Smooth muscle cell of the brain vasculature (primary cell): Measurements from ENCODE around the gene HESX1.

Experiments
- DNase-seq: peaks from one replicate; pipeline ENCODE4 v3.0.0-alpha.2; 2012; ENCODE audit warnings: low read depth, low spot score

HESX1 gene

GRCh38 chr3:57168151-57168550 is 31.6 kb downstream of the HESX1 start:
- DNase-seq: no peak

- DNase-seq: no peak
Observed at GRCh38 chr3:57166660-57167059, 33.1 kb downstream of the HESX1 start.

GRCh38 chr3:57165641-57166040 is 34.1 kb downstream of the HESX1 start:
- no peak for DNase-seq

- DNase-seq: peak; percentile 41
Observed at GRCh38 chr3:57164657-57165573, 34.9 kb downstream of the HESX1 start, which contains the start of gene IL17RD. IL17RD (minus strand) TSS chr3:57165353; CDS start chr3:57165286, 67 bp downstream.

- no peak for DNase-seq
Observed at GRCh38 chr3:57164217-57164656, 35.5 kb downstream of the HESX1 start.

GRCh38 chr3:57163751-57164150 is 36.0 kb downstream of the HESX1 start:
- no peak for DNase-seq

- DNase-seq: no peak
Observed at GRCh38 chr3:57161915-57162314, 37.9 kb downstream of the HESX1 start.

GRCh38 chr3:57160765-57161538 is 38.8 kb downstream of the HESX1 start:
- DNase-seq: no peak

- DNase-seq: no peak
Observed at GRCh38 chr3:57160076-57160764, 39.6 kb downstream of the HESX1 start.

- no peak for DNase-seq
Observed at GRCh38 chr3:57158813-57159738, 40.7 kb downstream of the HESX1 start.

GRCh38 chr3:57158325-57158724 is 41.5 kb downstream of the HESX1 start:
- DNase-seq: no peak

GRCh38 chr3:57157545-57157944 is 42.2 kb downstream of the HESX1 start:
- no peak for DNase-seq

- DNase-seq: no peak
Observed at GRCh38 chr3:57155310-57155643, 44.5 kb downstream of the HESX1 start.

- DNase-seq: no peak
Observed at GRCh38 chr3:57154470-57155309, 45.1 kb downstream of the HESX1 start.

- DNase-seq: no peak
Observed at GRCh38 chr3:57152151-57153143, 47.3 kb downstream of the HESX1 start.

- DNase-seq: no peak
Observed at GRCh38 chr3:57151749-57152148, 48.0 kb downstream of the HESX1 start.

GRCh38 chr3:57151021-57151449 is 48.7 kb downstream of the HESX1 start:
- no peak for DNase-seq

- DNase-seq: no peak
Observed at GRCh38 chr3:57150113-57150581, 49.6 kb downstream of the HESX1 start.
